ENCODE results near the gene RNF114. TPM values are rescaled to one million over a fixed set of nuclear protein-coding genes. Genes with fewer than 3 reads are reported as not detected.

RNF114 gene
- total and polyA plus RNA-seq, 12 donors = 26.9 to 201 (median 68.9) TPM

GRCh38 chr20:49924247-49924646, 11.9 kb upstream of the RNF114 start:
- no peak for TF ChIP-seq CTCF (IDR thresholded peaks at IDR 0.05)
- no peak for TF ChIP-seq POLR2A (IDR thresholded peaks at IDR 0.05)
- Histone ChIP-seq H3K36me3 (replicated peaks in 1 of 2) (no peaks in the 10 kb centered on the region), H3K4me3 (no peak overlapping the region), H3K9me3 (replicated peaks in 1 of 3) (no peaks in the 10 kb centered on the region), H3K27me3 (no peaks in the 10 kb centered on the region), H3K4me1 (replicated peaks in 1 of 2) (peaks cover 0 to 8% of the 10 kb centered on the region in 2 donors), H3K27ac (no peak overlapping the region)
- intact Hi-C loops (cut with DNase I) = no loop called here
- 75 to 84% (median 79%) methylated on average over 4 of the region's 4 CpGs for WGBS, 4 donors
- no peak for DNase-seq

GRCh38 chr20:49925901-49926454, 10.2 kb upstream of the RNF114 start:
- no peaks in the 10 kb centered on the region for H3K36me3 ChIP-seq (replicated peaks in 1 of 2)
- intact Hi-C loops (cut with DNase I) = no loop called here
- no peak for TF ChIP-seq POLR2A (IDR thresholded peaks at IDR 0.05)
- no peak for TF ChIP-seq CTCF (IDR thresholded peaks at IDR 0.05)
- H3K4me1 ChIP-seq (replicated peaks in 1 of 2) = peaks cover 0 to 8% of the 10 kb centered on the region in 2 donors
- DNase-seq = no peak
- H3K4me3 ChIP-seq = no peak overlapping the region
- no peak overlapping the region for H3K27ac ChIP-seq
- WGBS, 4 donors = 60 to 73% (median 66%) methylated on average over 2 of the region's 2 CpGs
- H3K9me3 ChIP-seq (replicated peaks in 1 of 3) = no peaks in the 10 kb centered on the region
- H3K27me3 ChIP-seq = no peaks in the 10 kb centered on the region

GRCh38 chr20:49928411-49929141, 7.6 kb upstream of the RNF114 start:
- peak; percentile 78 to 95 (median 87) for DNase-seq
- WGBS, 4 donors = 12 to 19% (median 15%) methylated on average over 15 of the region's 15 CpGs
- no peaks in the 10 kb centered on the region for H3K9me3 ChIP-seq (replicated peaks in 1 of 3)
- no peaks in the 10 kb centered on the region for H3K27me3 ChIP-seq
- TF ChIP-seq CTCF (IDR thresholded peaks at IDR 0.05) (peak; percentile 84 to 96 (median 88)), POLR2A (IDR thresholded peaks at IDR 0.05) (peak in 1 of 2 donors; percentile 19)
- peaks cover 0 to 8% of the 10 kb centered on the region in 2 donors for H3K4me1 ChIP-seq (replicated peaks in 1 of 2)
- no peak overlapping the region for H3K4me3 ChIP-seq
- H3K27ac ChIP-seq = no peak overlapping the region
- intact Hi-C loops (cut with DNase I) = no loop called here
- H3K36me3 ChIP-seq (replicated peaks in 1 of 2) = no peaks in the 10 kb centered on the region

GRCh38 chr20:49929142-49929494, 7.1 kb upstream of the RNF114 start:
- 29 to 43% (median 37%) methylated on average over 4 of the region's 4 CpGs for WGBS, 4 donors
- H3K4me3 ChIP-seq = no peak overlapping the region
- H3K9me3 ChIP-seq (replicated peaks in 1 of 3) = no peaks in the 10 kb centered on the region
- TF ChIP-seq POLR2A (IDR thresholded peaks at IDR 0.05) (no peak), CTCF (IDR thresholded peaks at IDR 0.05) (no peak)
- H3K27ac ChIP-seq = no peak overlapping the region
- peak in 1 of 7 donors; percentile 33 for DNase-seq
- peaks cover 0 to 8% of the 10 kb centered on the region in 2 donors for H3K4me1 ChIP-seq (replicated peaks in 1 of 2)
- no peaks in the 10 kb centered on the region for H3K36me3 ChIP-seq (replicated peaks in 1 of 2)
- intact Hi-C loops (cut with DNase I) = no loop called here
- H3K27me3 ChIP-seq = no peaks in the 10 kb centered on the region
